C4-2B (cell line): ENCODE results near the gene TRPC4AP.

Experiments used
- H3K27ac ChIP-seq: fragments of 450-650 bp; 2 replicates; pipeline ENCODE4 v1.5.1; 2017
- CTCF ChIP-seq: fragments of 450-650 bp; conservative IDR thresholded peaks from 2 replicates; pipeline ENCODE4 v1.5.1; 2017; ENCODE audit warnings: mild to moderate bottlenecking
- ZFX ChIP-seq: fragments of 450-650 bp; IDR thresholded peaks from 2 replicates; pipeline ENCODE4 v1.6.1; 2017

TRPC4AP gene

GRCh38 chr20:35092524-35093266 is at the start of gene TRPC4AP:
TSS of gene TRPC4AP (minus strand) at chr20:35092807. CDS start at chr20:35092781, 26 bp downstream.
- H3K27ac ChIP-seq = peak within 1 kb of the TSS; percentile 82
- TF ChIP-seq ZFX (peak; percentile 93), CTCF (peak; percentile 99)

- TF ChIP-seq CTCF (no peak), ZFX (no peak)
- no peak overlapping the region for H3K27ac ChIP-seq
Observed at GRCh38 chr20:35135867-35136586, 43.4 kb upstream of the TRPC4AP start.

- TF ChIP-seq ZFX = no peak
- TF ChIP-seq CTCF = no peak
- no peak overlapping the region for H3K27ac ChIP-seq
Observed at GRCh38 chr20:35134880-35135279, 42.3 kb upstream of the TRPC4AP start.

- no peak for TF ChIP-seq CTCF
- no peak for TF ChIP-seq ZFX
- no peak overlapping the region for H3K27ac ChIP-seq
Observed at GRCh38 chr20:35134472-35134871, 41.9 kb upstream of the TRPC4AP start.

GRCh38 chr20:35133735-35134134 is 41.1 kb upstream of the TRPC4AP start:
- no peak for TF ChIP-seq ZFX
- TF ChIP-seq CTCF = no peak

GRCh38 chr20:35133031-35133430 is 40.4 kb upstream of the TRPC4AP start:
- TF ChIP-seq CTCF = no peak
- TF ChIP-seq ZFX = no peak
- no peak overlapping the region for H3K27ac ChIP-seq

More at GRCh38 chr20:35133735-35134134, 41.1 kb upstream of the TRPC4AP start:
- H3K27ac ChIP-seq = no peak overlapping the region

- no peak overlapping the region for H3K27ac ChIP-seq
- no peak for TF ChIP-seq CTCF
- TF ChIP-seq ZFX = no peak
Observed at GRCh38 chr20:35131934-35132333, 39.3 kb upstream of the TRPC4AP start.
